ENCODE measurements around the gene PKNOX2. TPM values are rescaled to one million over a fixed set of nuclear protein-coding genes. Genes with fewer than 3 reads are reported as not detected.

The PKNOX2 gene
- total and polyA plus RNA-seq, 9 donors = 10.6 to 42.3 (median 30.0) TPM

DNA sequence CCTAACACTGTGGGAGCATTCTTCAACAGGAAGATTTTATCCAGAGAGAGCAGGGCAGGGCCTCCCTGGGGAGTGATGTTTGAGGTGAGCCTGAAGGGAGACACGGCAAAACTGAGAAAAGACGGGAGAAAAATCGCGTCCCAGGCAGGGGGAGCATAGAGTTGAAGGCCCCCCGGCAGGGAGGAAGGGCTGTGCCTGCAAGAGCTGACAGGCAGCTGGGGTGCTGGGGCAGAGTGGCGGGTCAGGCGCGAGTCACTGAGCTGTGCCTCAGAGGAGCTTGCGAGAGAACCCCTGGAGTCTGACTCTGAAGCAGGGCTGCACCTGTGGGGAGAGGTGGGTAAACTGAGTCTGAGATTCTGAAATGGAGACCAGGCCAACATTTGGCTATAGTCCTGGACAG, 14.8 kb downstream of the PKNOX2 start:
- TF ChIP-seq EP300 (IDR thresholded peaks at IDR 0.05) (no peak), POLR2A (IDR thresholded peaks at IDR 0.05) (no peak), CTCF (IDR thresholded peaks at IDR 0.05) (no peak)
- intact Hi-C loops (cut with DNase I) = loop anchor here in 1 of 4 donors (5.0 kb wide), 1 partner anchor 43 kb away; no protein-coding TSS in a partner anchor
- Histone ChIP-seq H3K4me3 (no peak overlapping the region), H3K36me3 (no peaks in the 10 kb centered on the region), H3K9me3 (no peaks in the 10 kb centered on the region), H3K4me1 (ENCODE audit: insufficient read depth) (peaks cover 11% of the 10 kb centered on the region), H3K27ac (no peak overlapping the region), H3K27me3 (no peaks in the 10 kb centered on the region)
- DNase-seq = no peak
- WGBS, 3 donors = 74 to 92% (median 76%) methylated on average over 9 of the region's 9 CpGs

GRCh38 chr11:125179895-125180294, 15.3 kb downstream of the PKNOX2 start:
- H3K27ac ChIP-seq = no peak overlapping the region
- no peak overlapping the region for H3K4me3 ChIP-seq
- no peak for TF ChIP-seq EP300 (IDR thresholded peaks at IDR 0.05)
- TF ChIP-seq CTCF (IDR thresholded peaks at IDR 0.05) = no peak
- no peak for TF ChIP-seq POLR2A (IDR thresholded peaks at IDR 0.05)
- H3K4me1 ChIP-seq (ENCODE audit: insufficient read depth) = peaks cover 9% of the 10 kb centered on the region
- intact Hi-C loops (cut with DNase I) = loop anchor here in 2 of 4 donors (2.0 to 5.0 kb wide), 2 partner anchors 42 to 63 kb away; no protein-coding TSS in a partner anchor
- DNase-seq = no peak
- no peaks in the 10 kb centered on the region for H3K27me3 ChIP-seq
- 58 to 80% (median 70%) methylated on average over 11 of the region's 11 CpGs for WGBS, 3 donors
- no peaks in the 10 kb centered on the region for H3K9me3 ChIP-seq
- H3K36me3 ChIP-seq = no peaks in the 10 kb centered on the region

DNA sequence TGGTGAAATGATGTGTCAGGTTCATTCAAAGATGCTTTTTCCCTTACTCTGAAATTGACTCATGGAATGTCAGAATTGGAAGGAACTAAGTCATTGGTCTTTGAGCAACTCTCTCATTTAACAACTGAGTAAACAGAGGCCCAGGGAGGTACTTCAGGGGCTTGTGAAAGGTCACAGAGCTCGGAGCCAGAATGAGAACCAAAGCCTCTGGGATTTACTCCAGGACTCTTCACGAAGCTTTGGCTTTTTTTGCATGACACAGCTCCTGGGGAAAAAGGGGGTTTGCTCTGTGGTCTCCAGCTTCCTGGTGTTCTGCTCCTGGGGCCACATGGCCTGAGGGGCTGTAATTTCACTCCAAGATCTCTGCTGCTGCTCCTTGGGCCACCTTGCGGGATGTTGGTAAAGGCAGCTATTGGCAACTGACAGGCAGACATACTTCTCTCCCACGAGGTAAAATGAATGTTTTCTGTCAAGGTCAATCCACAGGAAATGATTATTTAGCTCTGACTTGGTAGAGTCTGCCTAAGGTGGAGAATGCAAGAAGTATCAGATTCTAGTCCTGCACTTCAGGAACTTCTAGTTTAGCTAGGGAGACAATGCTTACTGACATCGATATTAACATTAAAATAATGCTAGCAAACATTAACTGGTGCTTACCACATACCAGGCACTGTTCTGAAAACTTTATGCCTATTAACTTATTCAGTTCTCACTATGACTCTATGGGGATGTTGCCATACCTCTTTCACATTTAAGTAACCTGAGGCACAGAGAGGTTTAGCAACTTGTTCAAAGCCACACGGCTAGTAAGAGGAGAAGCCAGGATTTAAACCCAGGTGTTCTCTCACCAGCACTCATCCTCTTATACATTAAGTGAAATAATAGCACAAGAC, 16.1 kb downstream of the PKNOX2 start:
- peaks cover 6% of the 10 kb centered on the region for H3K4me1 ChIP-seq (ENCODE audit: insufficient read depth)
- DNase-seq = no peak
- intact Hi-C loops (cut with DNase I) = loop anchor here in 1 of 4 donors (2.0 kb wide), 1 partner anchor 62 kb away; no protein-coding TSS in a partner anchor
- H3K27ac ChIP-seq = no peak overlapping the region
- 35 to 40% (median 40%) methylated on average over 6 of the region's 6 CpGs for WGBS, 3 donors
- no peaks in the 10 kb centered on the region for H3K9me3 ChIP-seq
- H3K4me3 ChIP-seq = no peak overlapping the region
- no peaks in the 10 kb centered on the region for H3K27me3 ChIP-seq
- no peak for TF ChIP-seq POLR2A (IDR thresholded peaks at IDR 0.05)
- TF ChIP-seq CTCF (IDR thresholded peaks at IDR 0.05) = no peak
- TF ChIP-seq EP300 (IDR thresholded peaks at IDR 0.05) = no peak
- no peaks in the 10 kb centered on the region for H3K36me3 ChIP-seq

DNA sequence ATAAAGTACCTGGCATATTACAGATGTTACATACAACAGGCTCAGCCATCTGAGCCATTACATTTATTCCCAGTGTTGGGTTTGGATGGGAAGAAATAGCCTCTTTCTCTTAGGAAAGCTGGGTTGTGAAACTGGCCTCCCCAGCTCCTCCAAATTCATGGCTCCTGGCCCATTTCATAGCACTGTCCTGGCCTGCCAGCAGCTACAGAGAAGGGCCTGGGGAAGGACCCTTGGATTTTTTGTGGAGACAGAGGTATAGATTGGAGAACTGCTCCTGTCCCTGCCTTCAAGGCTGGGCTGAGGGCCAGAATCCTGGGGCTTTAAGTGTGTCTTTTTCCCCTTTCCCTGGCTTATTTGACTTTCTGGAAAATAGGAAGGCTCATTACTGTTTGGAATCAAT, 18.0 kb downstream of the PKNOX2 start:
- H3K9me3 ChIP-seq = no peaks in the 10 kb centered on the region
- no peak overlapping the region for H3K27ac ChIP-seq
- H3K27me3 ChIP-seq = no peaks in the 10 kb centered on the region
- H3K36me3 ChIP-seq = no peaks in the 10 kb centered on the region
- intact Hi-C loops (cut with DNase I) = no loop called here
- peaks cover 6% of the 10 kb centered on the region for H3K4me1 ChIP-seq (ENCODE audit: insufficient read depth)
- no peak overlapping the region for H3K4me3 ChIP-seq
- DNase-seq = no peak
- TF ChIP-seq POLR2A (IDR thresholded peaks at IDR 0.05) (no peak), EP300 (IDR thresholded peaks at IDR 0.05) (no peak), CTCF (IDR thresholded peaks at IDR 0.05) (no peak)

Measured in ovary (tissue), 9 donors.